Medulla oblongata (tissue), 1 donor: ENCODE results near the gene RIMS3.
A peak's percentile ranks its signal among the peaks of the same experiment; 100 is the strongest.
"Not testable (repeated sequence)": the region's sequence is repeated elsewhere in the genome, so short reads cannot be mapped to it uniquely, and the experiment has no call there.

Experiments
- DNase-seq: peaks from one replicate; pipeline ENCODE4 v3.0.0-alpha.2; 2015; ENCODE audit errors: extremely low spot score

RIMS3 gene

GRCh38 chr1:40630488-40631223, 34.8 kb downstream of the RIMS3 start:
- DNase-seq, result no peak

GRCh38 chr1:40629546-40629945, 35.9 kb downstream of the RIMS3 start:
- DNase-seq, result not testable (repeated sequence)

DNA sequence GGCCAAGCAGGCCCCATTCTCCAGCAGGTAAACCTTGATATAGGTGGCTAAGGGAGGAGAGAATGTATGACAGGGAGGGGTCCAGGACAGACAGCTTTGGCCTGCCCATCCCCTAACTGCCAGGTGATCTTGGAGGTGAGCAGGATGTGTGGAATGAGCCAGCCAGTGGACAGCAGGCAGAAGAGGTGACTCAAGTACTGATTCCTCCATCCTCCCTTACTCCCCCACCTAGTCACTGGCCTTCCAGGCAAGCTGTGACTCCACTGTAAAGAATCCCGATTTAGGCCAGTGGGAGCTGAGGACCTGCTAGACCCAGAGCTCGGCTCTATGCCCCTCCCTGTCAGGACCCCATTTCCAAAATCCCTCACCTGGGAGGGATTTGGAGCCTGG, 36.6 kb downstream of the RIMS3 start:
- DNase-seq, result no peak

DNA sequence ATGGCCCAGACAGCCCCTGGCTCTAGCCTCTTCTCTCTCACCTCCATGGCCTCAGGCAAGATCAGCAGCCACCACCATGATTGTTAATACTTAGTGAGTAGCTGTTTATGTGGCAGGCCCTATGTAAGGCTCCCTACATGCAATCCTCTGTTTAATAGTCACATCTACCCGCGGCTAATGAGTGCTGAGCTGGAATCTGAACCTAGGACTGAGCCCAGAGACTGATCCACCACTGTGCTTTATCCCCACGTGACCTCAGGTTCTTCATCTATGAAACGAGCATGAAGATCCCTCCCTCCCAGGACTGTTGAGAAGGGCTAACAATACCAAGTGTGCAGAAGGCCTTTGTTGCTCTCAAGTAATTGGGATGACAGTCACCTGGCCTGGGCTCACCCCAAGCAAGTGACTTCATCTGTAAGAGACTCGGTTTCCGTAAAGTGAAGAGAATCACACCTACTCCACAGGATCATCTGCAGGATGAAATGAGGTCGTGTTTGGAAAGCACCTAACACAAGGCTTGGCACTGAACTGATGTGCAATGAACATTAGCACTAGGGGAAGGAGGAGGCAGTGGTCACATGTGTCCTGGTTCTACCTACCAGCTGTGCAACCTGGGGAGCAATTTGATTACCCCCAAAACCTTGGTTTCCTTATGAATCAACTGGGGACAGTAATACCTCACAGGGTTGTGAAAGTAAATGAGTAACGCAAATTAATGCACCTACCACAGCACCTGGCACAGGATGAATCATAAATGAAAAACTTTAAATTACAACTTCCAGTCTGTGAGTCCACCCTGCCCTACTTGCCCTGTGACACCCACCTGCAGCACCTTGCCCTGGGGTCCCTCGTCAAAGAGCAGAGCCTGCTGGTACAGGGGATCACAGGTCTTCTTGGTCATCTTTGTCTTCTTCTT, 37.2 kb downstream of the RIMS3 start:
- no peak for DNase-seq

DNA sequence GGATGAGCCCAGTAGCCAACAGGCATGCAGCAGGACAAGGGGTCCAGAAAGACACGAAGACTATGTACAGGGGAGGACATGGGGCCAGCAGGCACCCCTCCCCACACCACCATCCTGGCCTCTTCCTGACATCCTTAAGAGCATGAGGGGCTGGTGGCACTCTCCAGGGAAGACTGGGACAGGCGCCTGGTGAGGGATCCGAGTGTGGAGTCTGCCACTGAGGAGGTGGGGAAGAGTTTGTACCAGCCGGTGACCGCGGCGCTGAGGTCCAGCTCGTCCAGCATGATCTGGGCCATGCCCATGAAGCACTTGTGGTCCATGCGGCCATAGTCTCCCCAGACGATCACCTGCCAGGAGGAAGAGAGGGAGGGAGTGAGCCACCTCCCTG, 39.1 kb downstream of the RIMS3 start:
- no peak for DNase-seq

- DNase-seq, result no peak
Observed at GRCh38 chr1:40625476-40626382, 39.8 kb downstream of the RIMS3 start.

DNA sequence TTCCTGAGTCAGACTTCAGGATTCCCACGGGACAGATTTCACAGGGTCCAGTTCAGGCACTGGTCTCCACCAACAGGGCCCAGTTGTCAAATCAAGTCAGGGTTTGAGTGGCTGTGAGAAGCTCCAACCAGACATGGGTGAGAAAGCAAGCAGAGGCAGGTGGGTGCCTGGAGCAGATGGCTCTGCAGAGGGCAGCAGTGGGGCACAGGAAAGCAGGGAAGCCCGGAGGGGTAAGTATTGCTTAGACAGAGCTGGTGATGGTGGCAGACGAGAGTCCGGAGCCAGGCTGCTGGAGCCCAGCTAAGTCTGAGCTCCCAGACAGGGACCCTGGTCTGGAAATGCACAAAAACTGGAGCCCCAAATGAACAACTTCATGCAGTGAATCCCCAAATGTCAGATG, 40.4 kb downstream of the RIMS3 start:
- no peak for DNase-seq

GRCh38 chr1:40622936-40623629, 42.4 kb downstream of the RIMS3 start:
- no peak for DNase-seq

GRCh38 chr1:40621821-40622450, 43.5 kb downstream of the RIMS3 start:
- no peak for DNase-seq

GRCh38 chr1:40620586-40621210, 44.8 kb downstream of the RIMS3 start:
- DNase-seq, result no peak

DNA sequence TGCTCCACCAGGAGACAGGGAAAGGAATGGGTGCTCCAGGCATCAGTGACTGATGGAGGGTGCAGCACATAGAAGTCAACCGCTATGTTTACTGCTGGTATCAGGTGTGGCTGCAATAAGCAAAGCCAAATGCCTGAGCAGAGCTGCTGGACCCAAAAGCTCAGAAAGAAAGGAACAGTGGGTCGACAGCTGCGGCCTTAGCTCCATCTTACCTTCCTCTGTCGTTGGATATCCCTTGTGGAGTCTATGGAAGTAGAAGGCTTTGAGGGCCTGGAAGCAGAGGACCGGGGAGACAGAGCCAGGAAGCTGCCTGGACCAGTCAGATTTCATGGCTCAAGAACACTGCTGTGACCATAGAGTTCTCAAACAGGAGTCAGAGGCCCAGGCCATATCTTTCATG, 45.3 kb downstream of the RIMS3 start:
- no peak for DNase-seq

DNA sequence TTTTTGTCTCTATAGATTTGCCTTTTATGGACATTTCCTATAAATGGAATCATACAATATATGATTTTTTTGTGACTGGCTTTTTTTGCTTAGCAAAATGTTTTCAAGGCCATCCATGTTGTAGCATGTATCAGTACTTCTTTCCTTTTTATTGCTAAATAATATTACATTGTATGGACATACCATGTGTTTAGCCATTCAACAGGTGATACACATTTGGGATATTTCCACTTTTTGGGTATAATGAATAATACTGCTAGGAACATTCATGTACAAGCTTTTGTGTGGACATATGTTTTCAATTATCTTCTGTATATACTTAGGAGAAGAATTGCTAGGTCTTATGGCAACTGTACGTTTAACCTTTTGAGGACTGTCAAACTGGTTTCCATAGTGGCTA, 47.4 kb downstream of the RIMS3 start:
- no peak for DNase-seq

GRCh38 chr1:40612345-40612831, 53.1 kb downstream of the RIMS3 start:
- peak; percentile 89 for DNase-seq

GRCh38 chr1:40610156-40610555, 55.3 kb downstream of the RIMS3 start:
- DNase-seq, result no peak

DNA sequence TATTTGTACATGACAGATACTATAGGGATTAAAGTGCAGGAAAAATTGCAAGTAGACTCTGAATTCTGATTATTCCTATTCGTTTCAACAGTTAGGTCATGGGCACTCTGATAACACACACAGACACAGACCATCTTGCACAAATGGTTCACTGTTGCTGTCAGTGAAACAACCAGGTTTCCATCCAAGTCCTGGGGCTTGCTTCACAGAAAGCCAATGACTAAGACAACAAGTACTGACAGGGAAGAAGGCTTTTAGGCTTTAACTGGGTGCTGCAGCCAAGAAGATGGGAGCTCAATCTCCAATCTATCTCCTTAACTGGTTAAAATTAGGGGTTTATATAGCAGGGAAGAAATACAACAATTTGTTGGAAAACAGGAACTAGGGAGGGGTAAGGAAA, 57.6 kb downstream of the RIMS3 start:
- DNase-seq, result no peak

- no peak for DNase-seq
Observed at GRCh38 chr1:40606978-40607377, 58.5 kb downstream of the RIMS3 start.

- DNase-seq, result no peak
Observed at GRCh38 chr1:40606194-40606593, 59.3 kb downstream of the RIMS3 start.

DNA sequence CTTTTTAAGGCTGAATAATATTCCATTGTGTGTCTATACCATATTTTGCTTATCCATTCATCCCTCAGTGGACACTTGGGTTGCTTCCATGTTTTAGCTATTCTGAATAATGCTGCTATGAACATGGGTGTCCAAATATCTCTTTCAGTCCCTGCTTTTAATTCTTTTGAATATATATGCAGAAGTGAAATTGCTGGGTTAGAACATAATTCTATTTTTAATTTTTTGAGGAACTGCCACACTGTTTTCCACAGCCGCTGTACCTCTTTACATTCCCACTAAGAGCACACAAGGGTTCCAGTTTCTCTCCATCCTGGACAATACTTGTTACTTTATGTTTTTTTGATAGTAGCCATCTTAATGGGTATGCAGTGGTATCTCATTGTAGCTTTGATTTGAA, 65.6 kb downstream of the RIMS3 start:
- DNase-seq, result no peak

DNA sequence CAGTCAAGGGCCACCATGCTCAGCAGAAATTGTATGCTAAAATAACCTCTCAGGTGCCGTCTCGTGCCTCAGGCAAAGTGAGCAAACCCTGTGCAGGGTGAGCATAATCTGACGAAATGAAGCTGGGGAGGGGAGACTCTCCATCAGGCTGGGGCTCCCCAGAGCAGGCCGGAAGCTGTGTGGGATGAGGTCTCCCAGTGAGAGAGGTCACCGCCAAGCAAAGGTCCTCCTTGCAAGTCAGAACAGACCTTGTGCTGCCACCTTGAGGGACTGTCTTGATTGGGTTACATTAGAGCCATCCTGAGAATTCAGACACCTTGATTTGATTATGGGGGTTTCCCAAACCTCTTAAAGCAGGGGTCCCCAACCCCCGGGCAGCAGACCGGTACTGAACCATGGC, 69.9 kb downstream of the RIMS3 start:
- DNase-seq, result no peak

DNA sequence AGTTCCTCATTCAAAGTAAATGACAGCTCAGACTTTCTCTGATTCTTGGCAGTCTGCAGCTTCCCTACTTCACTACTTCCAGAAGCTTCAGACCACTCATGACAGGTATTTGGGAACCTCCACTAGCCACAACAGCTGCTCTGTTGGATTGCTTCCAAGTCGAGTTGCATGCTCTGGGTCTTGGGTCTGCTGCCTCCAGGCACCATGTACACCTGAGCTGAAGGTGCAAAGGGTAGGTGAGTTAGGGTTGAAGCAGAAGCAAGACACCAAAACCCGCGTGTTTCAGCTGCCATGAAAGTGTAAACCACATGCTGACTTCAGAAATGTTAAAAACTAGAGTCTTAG, 71.3 kb downstream of the RIMS3 start:
- no peak for DNase-seq
